ENCODE measurements around the gene ACTC1.

DNA sequence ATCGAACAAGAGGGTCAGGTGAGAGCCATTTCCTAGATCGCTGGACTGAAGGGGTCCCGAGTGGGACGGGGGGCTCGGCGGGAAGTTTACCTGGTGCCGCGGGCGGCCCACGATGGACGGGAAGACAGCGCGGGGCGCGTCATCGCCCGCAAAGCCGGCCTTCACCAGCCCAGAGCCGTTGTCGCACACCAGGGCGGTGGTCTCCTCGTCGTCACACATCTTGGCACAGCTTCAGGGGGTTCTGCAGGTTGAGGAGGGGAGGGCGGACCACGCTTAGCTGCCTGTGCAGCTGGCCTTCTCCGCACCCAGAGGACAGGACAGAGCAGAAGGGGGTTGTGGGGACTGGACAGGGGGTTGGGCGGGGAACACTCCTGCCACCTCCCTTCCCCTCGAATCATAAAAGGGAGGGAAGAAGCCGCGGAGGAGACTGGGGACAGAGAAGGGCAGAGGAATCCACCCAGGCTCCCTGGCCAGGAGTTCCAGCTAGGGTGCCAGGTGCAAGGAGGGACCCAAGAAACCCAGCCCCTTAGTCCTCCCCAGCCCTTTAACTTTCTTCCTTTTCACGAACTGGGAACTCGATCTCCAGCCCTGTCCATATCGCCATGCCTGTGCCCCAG lies 651 bp downstream of the ACTC1 start:
- TF ChIP-seq, protein P1, sequence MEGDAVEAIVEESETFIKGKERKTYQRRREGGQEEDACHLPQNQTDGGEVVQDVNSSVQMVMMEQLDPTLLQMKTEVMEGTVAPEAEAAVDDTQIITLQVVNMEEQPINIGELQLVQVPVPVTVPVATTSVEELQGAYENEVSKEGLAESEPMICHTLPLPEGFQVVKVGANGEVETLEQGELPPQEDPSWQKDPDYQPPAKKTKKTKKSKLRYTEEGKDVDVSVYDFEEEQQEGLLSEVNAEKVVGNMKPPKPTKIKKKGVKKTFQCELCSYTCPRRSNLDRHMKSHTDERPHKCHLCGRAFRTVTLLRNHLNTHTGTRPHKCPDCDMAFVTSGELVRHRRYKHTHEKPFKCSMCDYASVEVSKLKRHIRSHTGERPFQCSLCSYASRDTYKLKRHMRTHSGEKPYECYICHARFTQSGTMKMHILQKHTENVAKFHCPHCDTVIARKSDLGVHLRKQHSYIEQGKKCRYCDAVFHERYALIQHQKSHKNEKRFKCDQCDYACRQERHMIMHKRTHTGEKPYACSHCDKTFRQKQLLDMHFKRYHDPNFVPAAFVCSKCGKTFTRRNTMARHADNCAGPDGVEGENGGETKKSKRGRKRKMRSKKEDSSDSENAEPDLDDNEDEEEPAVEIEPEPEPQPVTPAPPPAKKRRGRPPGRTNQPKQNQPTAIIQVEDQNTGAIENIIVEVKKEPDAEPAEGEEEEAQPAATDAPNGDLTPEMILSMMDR (IDR thresholded peaks at IDR 0.05) = no peak
- no peak for TF ChIP-seq ZFX (IDR thresholded peaks at IDR 0.05; ENCODE audit: borderline replicate concordance)
